ENCODE data around the gene IL17REL. TPM values are rescaled to one million over a fixed set of nuclear protein-coding genes. Genes with fewer than 3 reads are reported as not detected.

IL17REL gene
- total RNA-seq, 2 donors from 2014 or later: not detected

DNA sequence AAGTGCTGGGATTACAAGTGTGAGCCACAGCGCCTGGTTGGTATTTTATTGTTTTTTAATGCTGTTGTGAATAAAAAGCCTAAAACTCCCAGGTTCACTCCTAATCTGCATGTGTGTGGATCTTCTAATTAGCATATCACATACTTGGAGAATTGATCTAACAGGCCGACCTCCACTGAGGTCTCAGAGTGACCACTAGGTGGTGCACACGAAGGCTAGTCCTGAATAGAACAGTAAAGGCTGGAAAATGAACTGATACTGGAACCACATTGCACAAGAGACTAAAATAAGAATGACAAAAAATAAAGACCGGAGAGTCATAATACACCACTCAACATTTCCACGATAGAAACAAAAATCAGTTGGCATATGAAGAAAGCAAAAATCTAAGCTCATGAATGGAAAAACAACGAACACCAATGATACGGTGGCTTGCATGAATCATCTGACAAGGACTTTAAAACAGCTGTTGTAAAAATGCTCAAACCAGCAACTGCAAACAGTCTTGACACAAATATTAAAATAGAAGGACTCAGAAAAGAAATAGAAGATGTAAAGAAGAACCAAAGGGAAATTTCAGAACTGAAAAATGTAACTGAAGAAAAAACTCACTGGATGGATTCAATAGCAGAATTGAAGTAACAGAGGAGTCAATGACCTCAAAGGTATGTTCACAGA is 32.8 kb downstream of the IL17REL start:
- Histone ChIP-seq H3K27ac (no peak overlapping the region), H3K4me1 (peaks cover 10% of the 10 kb centered on the region), H3K9me3 (no peaks in the 10 kb centered on the region), H3K4me3 (no peak overlapping the region), H3K36me3 (replicated peaks in 1 of 2; ENCODE audit: insufficient read depth in 1 of 2, low read depth in 2 of 2) (no peaks in the 10 kb centered on the region), H3K27me3 (peaks cover 0 to 9% of the 10 kb centered on the region in 2 donors)
- peak; percentile 77 for ATAC-seq
- DNase-seq: peak in 3 of 4 donors; percentile 43 to 65 (median 49)
- intact Hi-C loops (cut with DNase I): loop anchor here (10.0 kb wide), 1 partner anchor 45 kb away; no protein-coding TSS in a partner anchor
- no peak for TF ChIP-seq POLR2A (IDR thresholded peaks at IDR 0.05)
- TF ChIP-seq, protein P1, sequence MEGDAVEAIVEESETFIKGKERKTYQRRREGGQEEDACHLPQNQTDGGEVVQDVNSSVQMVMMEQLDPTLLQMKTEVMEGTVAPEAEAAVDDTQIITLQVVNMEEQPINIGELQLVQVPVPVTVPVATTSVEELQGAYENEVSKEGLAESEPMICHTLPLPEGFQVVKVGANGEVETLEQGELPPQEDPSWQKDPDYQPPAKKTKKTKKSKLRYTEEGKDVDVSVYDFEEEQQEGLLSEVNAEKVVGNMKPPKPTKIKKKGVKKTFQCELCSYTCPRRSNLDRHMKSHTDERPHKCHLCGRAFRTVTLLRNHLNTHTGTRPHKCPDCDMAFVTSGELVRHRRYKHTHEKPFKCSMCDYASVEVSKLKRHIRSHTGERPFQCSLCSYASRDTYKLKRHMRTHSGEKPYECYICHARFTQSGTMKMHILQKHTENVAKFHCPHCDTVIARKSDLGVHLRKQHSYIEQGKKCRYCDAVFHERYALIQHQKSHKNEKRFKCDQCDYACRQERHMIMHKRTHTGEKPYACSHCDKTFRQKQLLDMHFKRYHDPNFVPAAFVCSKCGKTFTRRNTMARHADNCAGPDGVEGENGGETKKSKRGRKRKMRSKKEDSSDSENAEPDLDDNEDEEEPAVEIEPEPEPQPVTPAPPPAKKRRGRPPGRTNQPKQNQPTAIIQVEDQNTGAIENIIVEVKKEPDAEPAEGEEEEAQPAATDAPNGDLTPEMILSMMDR (IDR thresholded peaks at IDR 0.05): peak; percentile 17 to 64 (median 50)
- 50 to 51% methylated on average over 7 of the region's 7 CpGs for WGBS, 2 donors

DNA sequence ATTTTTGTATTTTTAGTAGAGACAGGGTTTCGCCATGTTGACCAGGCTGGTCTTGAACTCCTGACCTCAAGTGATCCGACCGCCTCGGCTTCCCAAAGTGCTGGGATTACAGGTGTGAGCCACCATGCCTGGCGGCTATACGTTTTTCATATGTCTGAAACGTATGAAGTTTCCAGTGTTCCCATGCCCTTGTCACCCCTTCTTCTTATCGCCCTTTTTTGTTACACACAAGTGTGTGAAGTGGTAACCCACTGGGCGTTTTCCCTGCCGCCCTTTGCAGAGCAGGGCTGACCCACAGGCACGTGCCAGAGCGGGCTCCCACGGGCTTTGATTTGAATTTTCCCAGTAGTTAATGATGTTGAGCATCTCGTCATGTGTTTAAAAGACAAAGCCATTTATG is 35.0 kb downstream of the IL17REL start:
- Histone ChIP-seq H3K4me3 (no peak overlapping the region), H3K36me3 (replicated peaks in 1 of 2; ENCODE audit: insufficient read depth in 1 of 2, low read depth in 2 of 2) (no peaks in the 10 kb centered on the region), H3K4me1 (no peaks in the 10 kb centered on the region), H3K9me3 (no peaks in the 10 kb centered on the region), H3K27ac (no peak overlapping the region), H3K27me3 (no peaks in the 10 kb centered on the region)
- WGBS, 2 donors: 88 to 92% methylated on average over 14 of the region's 14 CpGs
- TF ChIP-seq, protein P1 (IDR thresholded peaks at IDR 0.05): no peak
- peak in 1 of 4 donors; percentile 2 for DNase-seq
- intact Hi-C loops (cut with DNase I): no loop called here
- no peak for ATAC-seq

DNA sequence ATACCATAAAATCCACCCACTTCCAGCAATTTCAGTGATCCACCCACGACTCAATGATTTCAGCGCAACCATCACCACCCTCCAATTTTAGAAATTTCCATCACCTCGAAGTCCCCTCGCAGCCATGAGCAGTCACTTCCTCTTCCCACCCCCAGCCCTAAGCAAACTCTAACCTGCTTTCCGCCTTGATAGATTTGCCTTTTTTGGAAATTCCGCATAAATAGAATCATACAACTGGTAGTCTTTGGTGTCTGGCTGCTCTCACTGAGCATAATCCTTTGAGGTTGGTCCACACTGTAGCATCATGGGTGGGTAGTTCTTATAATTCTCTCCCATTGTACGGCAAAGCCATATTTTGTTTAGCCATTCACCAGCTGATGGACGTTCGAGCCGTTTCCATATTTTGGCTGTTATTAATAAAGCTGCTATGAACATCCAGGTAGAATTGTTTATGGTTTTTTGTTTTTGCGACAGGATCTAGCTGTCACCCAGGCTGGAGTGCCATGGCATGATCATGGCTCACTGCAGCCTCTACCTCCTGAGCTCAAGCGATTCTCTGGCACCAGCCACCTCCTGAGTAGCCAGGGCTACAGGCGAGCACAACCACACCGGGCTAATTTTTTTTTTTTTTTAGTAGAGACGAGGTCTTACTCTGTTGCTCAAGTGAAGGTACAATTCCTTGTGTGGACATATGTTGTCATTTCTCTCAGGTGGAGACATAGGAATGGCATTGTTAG is 36.0 kb downstream of the IL17REL start:
- no peak for ATAC-seq
- DNase-seq: no peak
- Histone ChIP-seq H3K27me3 (no peaks in the 10 kb centered on the region), H3K27ac (no peak overlapping the region), H3K4me3 (no peak overlapping the region), H3K9me3 (no peaks in the 10 kb centered on the region), H3K4me1 (peaks cover 6% of the 10 kb centered on the region), H3K36me3 (replicated peaks in 1 of 2; ENCODE audit: insufficient read depth in 1 of 2, low read depth in 2 of 2) (no peaks in the 10 kb centered on the region)
- TF ChIP-seq, protein P1 (IDR thresholded peaks at IDR 0.05): no peak
- no peak for TF ChIP-seq POLR2A (IDR thresholded peaks at IDR 0.05)
- intact Hi-C loops (cut with DNase I): no loop called here
- WGBS, 2 donors: 67 to 73% methylated on average over 15 of the region's 15 CpGs

DNA sequence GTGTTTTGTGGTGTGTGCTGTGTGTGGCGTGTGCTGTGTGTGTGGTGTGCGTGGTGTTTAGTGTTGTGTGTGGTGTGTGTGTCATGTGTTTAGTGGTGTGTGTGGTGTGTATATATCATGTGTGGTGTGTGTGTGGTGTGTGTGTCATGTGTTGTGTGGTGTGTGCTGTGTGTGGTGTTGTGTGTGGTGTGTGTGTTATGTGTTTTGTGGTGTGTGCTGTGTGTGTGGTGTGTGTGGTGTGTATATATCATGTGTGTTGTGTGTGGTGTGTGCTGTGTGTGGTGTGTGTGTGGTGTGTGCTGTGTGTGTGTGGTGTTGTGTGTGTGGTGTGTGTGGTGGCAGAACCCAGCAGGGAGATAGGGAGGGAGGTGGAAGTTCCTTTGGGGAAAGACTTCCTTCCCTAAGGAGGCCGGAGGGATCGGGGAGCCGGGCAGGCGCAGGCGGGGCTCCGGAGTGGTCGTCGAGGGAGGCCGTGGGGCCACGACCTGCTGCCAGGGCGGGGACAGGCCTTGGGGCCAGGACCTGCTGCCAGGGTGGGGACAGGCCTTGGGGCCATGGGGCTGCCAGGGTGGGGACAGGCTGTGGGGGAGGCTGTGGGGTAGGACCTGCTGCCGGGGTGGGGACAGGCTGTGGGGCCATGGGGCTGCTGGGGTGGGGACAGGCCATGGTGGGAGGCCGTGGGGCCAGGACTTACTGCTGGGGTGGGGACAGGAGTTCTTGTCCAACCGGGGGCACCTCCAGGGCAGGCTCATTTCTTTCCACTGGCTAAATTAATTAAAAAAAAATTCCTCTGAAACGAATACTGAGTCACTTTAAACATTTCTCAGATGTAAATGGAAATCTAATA is 36.8 kb downstream of the IL17REL start:
- intact Hi-C loops (cut with DNase I): no loop called here
- peak overlapping the region in 1 of 4 donors; percentile 3 for H3K27ac ChIP-seq
- no peaks in the 10 kb centered on the region for H3K9me3 ChIP-seq
- H3K4me3 ChIP-seq: no peak overlapping the region
- H3K4me1 ChIP-seq: peaks cover 14% of the 10 kb centered on the region
- 47 to 57% methylated on average over 7 to 16 of the region's 17 CpGs for WGBS, 2 donors
- no peaks in the 10 kb centered on the region for H3K27me3 ChIP-seq
- TF ChIP-seq POLR2A (IDR thresholded peaks at IDR 0.05): no peak
- TF ChIP-seq, protein P1 (IDR thresholded peaks at IDR 0.05): no peak
- no peak for ATAC-seq
- DNase-seq: peak in 2 of 4 donors; percentile 4 to 10
- H3K36me3 ChIP-seq (replicated peaks in 1 of 2; ENCODE audit: insufficient read depth in 1 of 2, low read depth in 2 of 2): no peaks in the 10 kb centered on the region

Data from body of pancreas (tissue), 4 donors.